ENCODE measurements around the gene PRICKLE2. TPM values are rescaled to one million over a fixed set of nuclear protein-coding genes. Genes with fewer than 3 reads are reported as not detected.

The PRICKLE2 gene
- total RNA-seq, 1 donor from 2014 or later: 43.2 TPM

DNA sequence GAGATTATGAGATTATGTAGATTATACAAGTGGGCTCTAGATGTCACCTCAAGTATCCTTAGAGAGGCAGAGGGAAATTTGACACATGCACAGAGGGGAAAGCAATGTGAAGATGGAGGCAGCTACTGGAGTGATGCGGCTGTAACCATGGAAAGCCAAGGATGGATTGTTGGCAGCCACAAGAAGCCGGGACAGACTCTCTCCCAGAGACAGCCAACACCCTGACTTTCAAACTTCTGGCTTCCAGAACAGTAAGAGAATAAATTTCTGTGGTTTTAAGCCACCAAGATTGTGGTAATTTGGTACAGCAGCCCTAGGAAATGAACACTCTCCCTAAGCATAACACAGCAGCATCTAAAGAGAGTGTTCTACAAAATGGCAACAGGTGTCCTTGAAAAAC is 34.4 kb upstream of the PRICKLE2 start:
- peaks cover 47% of the 10 kb centered on the region for H3K4me1 Mint-ChIP-seq
- no peaks in the 10 kb centered on the region for H3K9me3 Mint-ChIP-seq
- H3K27ac Mint-ChIP-seq: no peak overlapping the region
- TF ChIP-seq, protein P1, sequence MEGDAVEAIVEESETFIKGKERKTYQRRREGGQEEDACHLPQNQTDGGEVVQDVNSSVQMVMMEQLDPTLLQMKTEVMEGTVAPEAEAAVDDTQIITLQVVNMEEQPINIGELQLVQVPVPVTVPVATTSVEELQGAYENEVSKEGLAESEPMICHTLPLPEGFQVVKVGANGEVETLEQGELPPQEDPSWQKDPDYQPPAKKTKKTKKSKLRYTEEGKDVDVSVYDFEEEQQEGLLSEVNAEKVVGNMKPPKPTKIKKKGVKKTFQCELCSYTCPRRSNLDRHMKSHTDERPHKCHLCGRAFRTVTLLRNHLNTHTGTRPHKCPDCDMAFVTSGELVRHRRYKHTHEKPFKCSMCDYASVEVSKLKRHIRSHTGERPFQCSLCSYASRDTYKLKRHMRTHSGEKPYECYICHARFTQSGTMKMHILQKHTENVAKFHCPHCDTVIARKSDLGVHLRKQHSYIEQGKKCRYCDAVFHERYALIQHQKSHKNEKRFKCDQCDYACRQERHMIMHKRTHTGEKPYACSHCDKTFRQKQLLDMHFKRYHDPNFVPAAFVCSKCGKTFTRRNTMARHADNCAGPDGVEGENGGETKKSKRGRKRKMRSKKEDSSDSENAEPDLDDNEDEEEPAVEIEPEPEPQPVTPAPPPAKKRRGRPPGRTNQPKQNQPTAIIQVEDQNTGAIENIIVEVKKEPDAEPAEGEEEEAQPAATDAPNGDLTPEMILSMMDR (IDR thresholded peaks at IDR 0.05; ENCODE audit: unreplicated experiment): no peak
- no peak overlapping the region for H3K4me3 Mint-ChIP-seq
- no peaks in the 10 kb centered on the region for H3K27me3 Mint-ChIP-seq (ENCODE audit: low read depth)
- peaks cover 5% of the 10 kb centered on the region for H3K36me3 Mint-ChIP-seq
- no peak for DNase-seq (ENCODE audit: low spot score in 2 of 2, unreplicated experiment in 2 of 2)

GRCh38 chr3:64257100-64257755 is 32.0 kb upstream of the PRICKLE2 start:
- Mint-ChIP-seq H3K4me1 (peaks cover 50% of the 10 kb centered on the region), H3K9me3 (no peaks in the 10 kb centered on the region), H3K4me3 (no peak overlapping the region), H3K27me3 (ENCODE audit: low read depth) (no peaks in the 10 kb centered on the region), H3K36me3 (peaks cover 5% of the 10 kb centered on the region), H3K27ac (no peak overlapping the region)
- TF ChIP-seq, protein P1 (IDR thresholded peaks at IDR 0.05; ENCODE audit: unreplicated experiment): no peak
- DNase-seq (ENCODE audit: low spot score in 2 of 2, unreplicated experiment in 2 of 2): no peak

DNA sequence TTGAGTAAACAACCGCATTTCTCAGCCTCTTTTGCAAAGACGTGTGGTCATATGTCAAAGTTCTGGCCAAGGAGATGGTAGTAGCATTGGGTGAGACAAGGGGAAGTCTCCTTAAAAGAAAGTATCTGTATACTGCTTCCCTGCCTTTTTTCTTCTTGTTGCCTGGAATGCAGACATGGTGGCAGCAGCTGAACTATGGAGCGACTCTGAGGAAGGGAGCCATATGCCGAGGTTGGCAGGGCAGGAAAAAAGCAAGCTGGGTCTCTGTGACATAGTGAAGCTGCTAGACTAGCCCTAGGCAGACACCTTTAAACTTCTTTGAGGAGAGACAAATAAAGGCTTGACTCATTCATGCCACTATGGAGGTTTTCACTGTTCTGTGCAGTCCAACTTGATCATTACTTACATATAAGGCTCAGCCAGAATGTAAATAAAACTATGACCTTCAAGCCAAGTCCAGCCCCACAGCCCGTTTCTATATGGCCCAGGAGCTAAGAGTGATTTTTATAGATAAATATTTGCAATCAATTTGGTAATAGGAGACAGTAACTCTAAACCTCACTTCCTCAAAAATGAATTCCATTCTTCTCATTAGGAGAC is 30.6 kb upstream of the PRICKLE2 start:
- Mint-ChIP-seq H3K4me1 (peaks cover 49% of the 10 kb centered on the region), H3K36me3 (peaks cover 5% of the 10 kb centered on the region), H3K9me3 (no peaks in the 10 kb centered on the region), H3K27ac (peak overlapping the region; percentile 36), H3K27me3 (ENCODE audit: low read depth) (no peaks in the 10 kb centered on the region), H3K4me3 (no peak overlapping the region)
- DNase-seq (ENCODE audit: low spot score in 2 of 2, unreplicated experiment in 2 of 2): no peak
- TF ChIP-seq, protein P1 (IDR thresholded peaks at IDR 0.05; ENCODE audit: unreplicated experiment): no peak

GRCh38 chr3:64254443-64254842 is 29.2 kb upstream of the PRICKLE2 start:
- H3K27ac Mint-ChIP-seq: peak overlapping the region; percentile 87

GRCh38 chr3:64253689-64254088 is 28.4 kb upstream of the PRICKLE2 start:
- TF ChIP-seq, protein P1 (IDR thresholded peaks at IDR 0.05; ENCODE audit: unreplicated experiment): no peak
- DNase-seq (ENCODE audit: low spot score in 2 of 2, unreplicated experiment in 2 of 2): no peak
- Mint-ChIP-seq H3K27ac (peak overlapping the region; percentile 87), H3K4me3 (no peak overlapping the region), H3K27me3 (ENCODE audit: low read depth) (no peaks in the 10 kb centered on the region), H3K4me1 (peaks cover 47% of the 10 kb centered on the region), H3K9me3 (peaks cover 4% of the 10 kb centered on the region), H3K36me3 (peaks cover 5% of the 10 kb centered on the region)

More at GRCh38 chr3:64254443-64254842, 29.2 kb upstream of the PRICKLE2 start:
- no peaks in the 10 kb centered on the region for H3K9me3 Mint-ChIP-seq
- no peak for DNase-seq (ENCODE audit: low spot score in 2 of 2, unreplicated experiment in 2 of 2)
- no peaks in the 10 kb centered on the region for H3K27me3 Mint-ChIP-seq (ENCODE audit: low read depth)
- H3K4me3 Mint-ChIP-seq: no peak overlapping the region
- peaks cover 42% of the 10 kb centered on the region for H3K4me1 Mint-ChIP-seq
- TF ChIP-seq, protein P1 (IDR thresholded peaks at IDR 0.05; ENCODE audit: unreplicated experiment): no peak
- H3K36me3 Mint-ChIP-seq: peaks cover 5% of the 10 kb centered on the region
